Astrocyte (in vitro differentiated cells and primary cell): Measurements from ENCODE around the gene GRIK5. TPM values are rescaled to one million over a fixed set of nuclear protein-coding genes. Genes with fewer than 3 reads are reported as not detected.

Experiments used
- DNase-seq: peaks from one replicate; pipeline ENCODE4 v3.0.0-alpha.2; 2010; ENCODE audit warnings: low read depth
- FAIRE-seq: peaks from 2 replicates; lab custom pipeline; 2011; peaks lifted over from hg19 to GRCh38; lab: Jason Lieb, UNC
- H2AFZ ChIP-seq: 2 replicates; pipeline ENCODE4 v1.6.0; 2012; ENCODE audit warnings: low read depth, low read length, inconsistent platforms
- H3K27ac ChIP-seq: 2 replicates; pipeline ENCODE4 v1.5.1; 2011; ENCODE audit warnings: low read depth, low read length, inconsistent platforms
- H3K27me3 ChIP-seq: 2 replicates; pipeline ENCODE4 v1.6.0; 2011; ENCODE audit warnings: low read length, inconsistent platforms; ENCODE audit not compliant: insufficient read depth
- H3K36me3 ChIP-seq: 2 replicates; pipeline ENCODE4 v1.5.1; 2011; ENCODE audit warnings: low read length, inconsistent platforms; ENCODE audit not compliant: insufficient read depth
- H3K4me1 ChIP-seq: 2 replicates; pipeline ENCODE4 v1.5.1; 2011; ENCODE audit warnings: low read length, inconsistent platforms; ENCODE audit not compliant: insufficient read depth
- H3K4me2 ChIP-seq: 2 replicates; pipeline ENCODE4 v1.6.0; 2012; ENCODE audit warnings: low read length, inconsistent platforms
- H3K4me3 ChIP-seq: 2 replicates; pipeline ENCODE4 v1.5.1; 2011; ENCODE audit warnings: low read depth, mild to moderate bottlenecking, low read length, inconsistent platforms; ENCODE audit not compliant: insufficient read depth
- H3K79me2 ChIP-seq: 2 replicates; pipeline ENCODE4 v1.6.0; 2012; ENCODE audit warnings: mild to moderate bottlenecking, low read length, inconsistent platforms; ENCODE audit not compliant: insufficient read depth
- H3K9ac ChIP-seq: 2 replicates; pipeline ENCODE4 v1.6.0; 2012; ENCODE audit warnings: mild to moderate bottlenecking, low read length, inconsistent platforms
- H3K9me3 ChIP-seq: 2 replicates; pipeline ENCODE4 v1.5.1; 2012; ENCODE audit warnings: low read depth, mild to moderate bottlenecking, low read length, inconsistent platforms; ENCODE audit not compliant: insufficient read depth
- H4K20me1 ChIP-seq: 2 replicates; pipeline ENCODE4 v1.6.0; 2012; ENCODE audit warnings: low read length, inconsistent platforms; ENCODE audit not compliant: insufficient read depth
- H3K27ac Mint-ChIP-seq: one replicate; pipeline ENCODE4 v1.8.0; 2021; ENCODE audit warnings: mild to moderate bottlenecking, mixed read lengths; ENCODE audit not compliant: unreplicated experiment
- H3K27me3 Mint-ChIP-seq: one replicate; pipeline ENCODE4 v1.8.0; 2021; ENCODE audit warnings: low read depth, mixed read lengths; ENCODE audit not compliant: unreplicated experiment
- H3K36me3 Mint-ChIP-seq: one replicate; pipeline ENCODE4 v1.8.0; 2021; ENCODE audit warnings: low read depth, mixed read lengths; ENCODE audit not compliant: unreplicated experiment
- H3K4me1 Mint-ChIP-seq: one replicate; pipeline ENCODE4 v1.8.0; 2021; ENCODE audit warnings: low read depth, mixed read lengths; ENCODE audit not compliant: unreplicated experiment
- H3K4me3 Mint-ChIP-seq: one replicate; pipeline ENCODE4 v1.8.0; 2021; ENCODE audit warnings: mild to moderate bottlenecking, moderate library complexity, mixed read lengths; ENCODE audit not compliant: unreplicated experiment
- H3K9me3 Mint-ChIP-seq: one replicate; pipeline ENCODE4 v1.8.0; 2021; ENCODE audit warnings: mild to moderate bottlenecking, mixed read lengths; ENCODE audit not compliant: unreplicated experiment
- CTCF ChIP-seq: IDR thresholded peaks from 2 replicates; pipeline ENCODE4 v1.5.1; 2011; ENCODE audit warnings: low read depth, mild to moderate bottlenecking, inconsistent platforms, low read length, moderate library complexity; ENCODE audit not compliant: insufficient read depth
- EZH2 ChIP-seq: IDR thresholded peaks from 2 replicates; pipeline ENCODE4 v1.6.1; 2012; ENCODE audit warnings: mild to moderate bottlenecking, low read length, inconsistent platforms; ENCODE audit not compliant: insufficient read depth
- total RNA-seq: library from RNA; stranded (reverse); gene quantifications from 2 replicates; pipeline ENCODE4 v1.2.1, GENCODE V29; 2021

The GRIK5 gene
- total RNA-seq, 1 donor from 2014 or later, result 9.2 TPM

GRCh38 chr19:42115219-42115618, 45.2 kb upstream of the GRIK5 start:
- H3K27ac Mint-ChIP-seq, result peak overlapping the region; percentile 13

GRCh38 chr19:42114412-42114811, 44.4 kb upstream of the GRIK5 start:
- peak overlapping the region; percentile 58 for H3K4me3 Mint-ChIP-seq
- TF ChIP-seq CTCF (no peak), EZH2 (no peak)
- peak overlapping the region; percentile 7 for H2AFZ ChIP-seq
- H3K9ac ChIP-seq, result peak overlapping the region; percentile 69
- no peaks in the 10 kb centered on the region for H3K9me3 ChIP-seq
- no peak for FAIRE-seq
- DNase-seq, result no peak
- no peaks in the 10 kb centered on the region for H3K27me3 Mint-ChIP-seq
- H3K4me2 ChIP-seq, result peak overlapping the region; percentile 75
- no peaks in the 10 kb centered on the region for H3K9me3 Mint-ChIP-seq
- peaks cover 2% of the 10 kb centered on the region for H3K36me3 Mint-ChIP-seq
- peaks cover 4% of the 10 kb centered on the region for H3K36me3 ChIP-seq
- peak overlapping the region; percentile 87 for H3K27ac ChIP-seq
- peak overlapping the region; percentile 24 for H3K4me3 ChIP-seq
- peaks cover 45% of the 10 kb centered on the region for H3K4me1 ChIP-seq
- H3K27me3 ChIP-seq, result no peaks in the 10 kb centered on the region
- H4K20me1 ChIP-seq, result no peaks in the 10 kb centered on the region
- H3K79me2 ChIP-seq, result no peaks in the 10 kb centered on the region
- peaks cover 49% of the 10 kb centered on the region for H3K4me1 Mint-ChIP-seq
- peak overlapping the region; percentile 96 for H3K27ac Mint-ChIP-seq

More at GRCh38 chr19:42115219-42115618, 45.2 kb upstream of the GRIK5 start:
- H4K20me1 ChIP-seq, result no peaks in the 10 kb centered on the region
- H3K27me3 ChIP-seq, result no peaks in the 10 kb centered on the region
- H3K4me3 ChIP-seq, result no peak overlapping the region
- H3K36me3 ChIP-seq, result peaks cover 4% of the 10 kb centered on the region
- no peaks in the 10 kb centered on the region for H3K9me3 ChIP-seq
- Mint-ChIP-seq H3K4me3 (no peak overlapping the region), H3K4me1 (peaks cover 46% of the 10 kb centered on the region), H3K9me3 (no peaks in the 10 kb centered on the region), H3K36me3 (peaks cover 2% of the 10 kb centered on the region), H3K27me3 (no peaks in the 10 kb centered on the region)
- DNase-seq, result no peak
- H3K4me2 ChIP-seq, result no peak overlapping the region
- H3K4me1 ChIP-seq, result peaks cover 45% of the 10 kb centered on the region
- no peak for FAIRE-seq
- H3K79me2 ChIP-seq, result no peaks in the 10 kb centered on the region
- H3K27ac ChIP-seq, result no peak overlapping the region
- TF ChIP-seq CTCF, result no peak
- TF ChIP-seq EZH2, result no peak
- no peak overlapping the region for H2AFZ ChIP-seq
- no peak overlapping the region for H3K9ac ChIP-seq

GRCh38 chr19:42113641-42114348, 43.8 kb upstream of the GRIK5 start:
- peak; percentile 97 for DNase-seq
- Histone ChIP-seq H3K4me1 (peaks cover 48% of the 10 kb centered on the region), H3K36me3 (peaks cover 4% of the 10 kb centered on the region), H4K20me1 (no peaks in the 10 kb centered on the region), H3K4me2 (peak overlapping the region; percentile 75), H3K9me3 (no peaks in the 10 kb centered on the region), H3K9ac (peak overlapping the region; percentile 69), H3K27me3 (no peaks in the 10 kb centered on the region), H3K79me2 (no peaks in the 10 kb centered on the region), H2AFZ (peak overlapping the region; percentile 37), H3K27ac (peak overlapping the region; percentile 87), H3K4me3 (peak overlapping the region; percentile 24)
- Mint-ChIP-seq H3K36me3 (peaks cover 2% of the 10 kb centered on the region), H3K4me1 (peaks cover 53% of the 10 kb centered on the region), H3K27ac (peak overlapping the region; percentile 96), H3K9me3 (no peaks in the 10 kb centered on the region), H3K4me3 (peak overlapping the region; percentile 58), H3K27me3 (no peaks in the 10 kb centered on the region)
- TF ChIP-seq EZH2, result no peak
- peak; percentile 24 for TF ChIP-seq CTCF
- FAIRE-seq, result peak; percentile 93
